GM21515 (cell line): ENCODE results near the gene ASB15.
"Not testable (repeated sequence)": the region's sequence is repeated elsewhere in the genome, so short reads cannot be mapped to it uniquely, and the experiment has no call there.

Experiments
- ATAC-seq: cut with Tn5 transposase; IDR thresholded peaks from one replicate; pipeline ENCODE4 v1.9.1; 2021; ENCODE audit not compliant: unreplicated experiment

ASB15 gene

DNA sequence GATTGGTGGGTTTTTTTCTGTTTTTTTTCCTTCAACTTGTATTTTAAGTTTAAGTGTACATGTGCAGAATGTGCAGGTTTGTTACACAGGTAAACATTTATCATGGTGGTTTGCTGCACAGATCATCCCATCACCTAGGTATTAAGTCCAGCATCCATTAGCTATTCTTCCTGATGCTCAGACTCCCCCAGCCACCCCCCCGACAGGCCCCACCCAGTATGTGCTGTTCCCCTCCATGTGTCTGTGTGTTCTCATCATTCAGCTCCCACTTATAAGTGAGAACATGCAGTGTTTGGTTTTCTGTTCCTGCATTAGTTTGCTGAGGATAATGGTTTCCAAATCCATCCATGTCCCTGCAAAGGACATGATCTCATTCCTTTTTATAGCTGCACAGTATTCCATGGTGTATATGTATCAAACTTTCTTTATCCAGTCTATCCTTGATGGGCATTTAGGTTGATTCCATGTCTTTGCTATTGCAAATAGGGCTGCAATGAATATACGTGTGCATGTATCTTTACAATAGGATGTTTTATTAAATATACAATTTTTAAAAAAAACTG, 32.5 kb downstream of the ASB15 start:
- ATAC-seq = not testable (repeated sequence)

GRCh38 chr7:123635551-123636359, 34.1 kb downstream of the ASB15 start:
- peak; percentile 65 for ATAC-seq

DNA sequence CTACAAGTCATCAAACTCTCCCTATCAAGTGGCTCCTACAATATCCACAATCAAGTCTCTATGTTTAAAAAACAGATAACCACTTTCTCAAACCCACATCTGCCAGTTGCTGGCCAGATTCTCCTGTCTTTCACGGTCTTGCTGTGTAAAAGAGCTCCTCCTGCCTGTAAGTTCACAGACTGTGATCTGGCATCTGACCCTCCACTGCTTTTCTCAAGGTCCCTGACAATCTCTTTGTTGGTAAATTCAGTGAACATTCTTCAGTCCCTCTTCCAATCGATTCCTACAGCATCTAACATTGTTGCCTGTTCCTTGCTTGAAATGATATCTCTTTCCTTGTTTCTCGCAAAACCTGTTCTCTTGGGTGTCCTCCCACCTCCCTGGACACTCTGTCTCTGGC, 35.6 kb downstream of the ASB15 start:
- no peak for ATAC-seq

- no peak for ATAC-seq
These were observed 36.3 kb downstream of the ASB15 start for GRCh38 chr7:123637878-123638277.

DNA sequence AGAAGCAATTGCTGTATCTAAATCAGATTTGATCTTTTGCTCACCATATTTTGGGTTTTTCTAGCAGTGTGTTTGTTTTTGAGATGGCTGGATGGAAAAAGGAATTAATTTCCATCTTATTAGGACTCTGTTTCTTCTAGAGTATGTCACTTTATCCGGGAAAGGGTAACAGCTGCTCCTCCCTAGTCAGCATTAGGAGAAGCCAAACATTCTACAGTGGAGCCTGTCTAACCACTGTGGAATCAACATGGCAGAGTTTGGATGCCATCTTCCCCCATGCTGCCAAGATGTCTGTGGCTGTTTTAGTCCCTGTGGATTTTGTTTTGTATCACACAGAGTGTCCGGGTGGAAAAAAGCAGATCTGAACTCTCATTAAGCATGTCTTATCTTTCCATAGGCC, 38.0 kb downstream of the ASB15 start:
- no peak for ATAC-seq

GRCh38 chr7:123640583-123640982, 39.0 kb downstream of the ASB15 start:
- no peak for ATAC-seq

- no peak for ATAC-seq
These were observed 40.3 kb downstream of the ASB15 start for GRCh38 chr7:123641901-123642300.

- ATAC-seq = no peak
These were observed 42.1 kb downstream of the ASB15 start for GRCh38 chr7:123643495-123644441.

DNA sequence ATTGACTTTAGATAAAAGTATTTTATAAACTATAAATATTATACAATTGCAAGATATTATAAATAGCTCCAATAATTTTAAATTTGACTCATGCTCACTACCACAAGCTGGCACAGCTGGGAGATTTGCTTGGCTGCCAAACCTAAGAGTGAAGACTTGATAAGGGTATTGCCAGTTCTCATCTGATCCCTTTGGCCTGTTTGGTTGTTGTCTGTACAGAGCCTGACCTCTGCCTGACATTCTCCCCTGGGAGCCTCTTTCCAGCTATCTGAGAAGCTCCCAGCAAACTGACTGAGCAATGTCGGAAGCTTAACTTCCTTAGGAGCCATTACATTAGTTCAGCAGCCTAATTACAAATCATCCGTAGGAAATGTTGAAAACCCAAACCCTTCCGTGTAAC, 43.9 kb downstream of the ASB15 start:
- ATAC-seq = no peak

- no peak for ATAC-seq
These were observed 45.6 kb downstream of the ASB15 start for GRCh38 chr7:123647106-123647730.

DNA sequence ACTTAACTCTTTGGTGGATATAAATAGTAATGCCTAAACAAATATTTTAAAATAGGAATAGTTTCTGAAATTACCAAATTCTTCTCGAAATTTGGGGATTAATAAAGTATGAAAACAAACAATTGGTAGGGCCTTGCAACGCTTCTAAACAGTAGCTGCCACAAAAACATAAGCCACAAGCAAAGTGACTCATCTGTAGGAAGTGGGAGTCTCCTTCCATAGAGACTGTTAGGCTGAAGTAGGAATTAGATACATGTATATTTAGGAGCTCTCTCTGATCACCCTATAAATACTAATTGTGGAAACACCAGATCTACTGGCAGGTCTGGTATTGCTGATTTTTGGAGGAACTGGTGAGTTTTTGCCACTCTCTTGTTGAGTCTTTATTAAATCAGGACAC, 48.3 kb downstream of the ASB15 start:
- ATAC-seq = no peak

- ATAC-seq = no peak
These were observed 49.0 kb downstream of the ASB15 start for GRCh38 chr7:123650595-123650994.

GRCh38 chr7:123652406-123652805, 50.8 kb downstream of the ASB15 start:
- no peak for ATAC-seq

- no peak for ATAC-seq
These were observed 51.5 kb downstream of the ASB15 start for GRCh38 chr7:123653162-123653561.

- ATAC-seq = no peak
These were observed 54.0 kb downstream of the ASB15 start, which contains the start of gene LMOD2 for GRCh38 chr7:123655614-123656013. Gene LMOD2 (plus strand): TSS chr7:123655866. CDS start chr7:123655964, 98 bp downstream.

DNA sequence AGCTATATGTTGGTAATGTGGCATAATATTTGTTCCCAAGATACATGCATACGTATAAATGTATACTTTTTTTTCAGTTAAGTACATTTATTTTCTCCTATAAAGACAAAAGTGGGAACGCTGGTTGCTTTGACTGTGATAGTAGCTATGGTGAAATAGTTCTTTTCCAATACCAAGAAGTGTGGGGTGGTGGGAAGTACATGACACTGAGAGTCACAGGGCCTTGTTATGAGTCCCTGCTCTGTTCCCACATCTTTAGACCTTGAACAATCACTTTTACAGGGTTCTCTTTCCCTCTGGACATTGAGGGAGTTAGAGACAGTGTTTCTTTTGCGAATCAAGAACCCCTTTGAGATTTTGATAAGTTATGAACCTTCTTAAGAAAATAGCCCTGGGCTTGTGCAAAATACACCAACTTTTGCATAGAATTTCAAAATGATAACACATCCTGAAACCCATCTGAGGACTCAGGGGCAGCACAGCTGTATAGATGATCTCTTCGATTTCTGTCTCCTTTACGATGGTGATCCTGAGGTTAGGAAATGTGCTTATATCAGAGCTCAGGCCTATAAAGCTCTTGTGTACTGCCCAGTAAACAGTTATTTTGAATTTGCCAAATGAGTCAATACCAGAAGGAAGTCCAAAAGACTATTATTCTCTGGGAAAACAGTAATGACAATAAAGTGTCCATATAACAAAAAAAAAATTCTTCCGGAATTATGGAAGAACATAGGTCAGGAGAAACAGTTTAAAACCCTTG, 55.1 kb downstream of the ASB15 start:
- no peak for ATAC-seq

DNA sequence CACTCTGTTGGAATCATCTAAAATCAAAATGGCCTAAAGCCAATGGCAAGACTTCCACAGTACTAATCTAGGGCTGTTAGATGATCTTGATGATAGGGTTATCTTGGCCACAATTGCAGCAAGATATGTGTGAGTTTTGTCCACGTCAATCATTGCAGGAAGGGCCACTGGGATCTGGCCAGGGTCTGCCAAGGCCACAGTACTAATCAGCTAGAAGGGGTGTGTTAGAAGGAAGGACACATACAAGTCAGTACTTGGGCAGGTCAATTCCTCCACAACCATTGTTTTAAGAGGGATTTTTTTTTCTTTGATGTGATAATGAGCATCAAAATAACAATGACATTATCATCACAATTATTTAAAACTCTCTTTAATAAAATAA, 55.7 kb downstream of the ASB15 start:
- no peak for ATAC-seq

DNA sequence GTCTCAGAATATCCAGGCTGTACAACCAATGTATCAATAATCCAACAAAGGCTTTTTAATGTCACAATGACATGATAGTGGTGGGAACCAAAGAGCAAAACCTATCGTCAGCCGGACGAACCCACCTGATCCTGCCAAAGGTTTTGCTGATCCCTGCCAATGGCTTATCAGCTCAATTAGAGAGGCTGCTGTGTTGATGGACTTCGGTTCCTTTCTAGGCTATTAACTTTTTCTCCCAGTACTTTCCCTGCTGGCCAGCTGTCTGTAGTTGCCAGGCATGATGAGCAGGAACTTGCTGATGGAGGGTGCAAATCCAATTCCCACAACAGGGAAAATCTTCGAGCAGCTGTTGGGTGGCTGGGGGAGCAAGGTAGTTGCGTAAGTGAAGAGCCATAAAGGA, 56.4 kb downstream of the ASB15 start:
- ATAC-seq = no peak

GRCh38 chr7:123660514-123661354, 59.1 kb downstream of the ASB15 start:
- no peak for ATAC-seq
